HepG2 (cell line): Measurements from ENCODE around the gene PDHX. TPM values are rescaled to one million over a fixed set of nuclear protein-coding genes. Genes with fewer than 3 reads are reported as not detected.

Experiments
- FOXK2 ChIP-seq: fragments of 450-650 bp; IDR thresholded peaks from 2 replicates; pipeline ENCODE4 v1.6.1; 2016
- FOXM1 ChIP-seq: sonication (generic); formaldehyde crosslinking; IDR thresholded peaks from 2 replicates; pipeline ENCODE4 v1.5.0; 2020; ENCODE audit warnings: missing genetic modification reagents
- HCFC1 ChIP-seq: fragments of 150-350 bp; IDR thresholded peaks from 2 replicates; pipeline ENCODE4 v1.6.1; 2014; ENCODE audit warnings: low read depth, low read length
- KIAA2018 ChIP-seq: sonication (generic); formaldehyde crosslinking; IDR thresholded peaks from 2 replicates; pipeline ENCODE4 v1.5.0; 2020; ENCODE audit warnings: mild to moderate bottlenecking, missing genetic modification reagents, borderline replicate concordance
- KLF12 ChIP-seq: sonication (generic); formaldehyde crosslinking; IDR thresholded peaks from 2 replicates; pipeline ENCODE4 v1.4.0; 2020; ENCODE audit warnings: missing genetic modification reagents, borderline replicate concordance
- MAF1 ChIP-seq: sonication (generic); formaldehyde crosslinking; IDR thresholded peaks from 2 replicates; pipeline ENCODE4 v1.5.0; 2020; ENCODE audit warnings: missing genetic modification reagents, borderline replicate concordance
- NBN ChIP-seq: fragments of 450-650 bp; conservative IDR thresholded peaks from 2 replicates; pipeline ENCODE4 v1.6.1; 2017
- ONECUT2 ChIP-seq: sonication (generic); formaldehyde crosslinking; IDR thresholded peaks from 2 replicates; pipeline ENCODE4 v1.4.0; 2020; ENCODE audit warnings: missing genetic modification reagents
- PAXIP1 ChIP-seq: sonication (generic); formaldehyde crosslinking; conservative IDR thresholded peaks from 2 replicates; pipeline ENCODE4 v1.4.0; 2020; ENCODE audit warnings: mild to moderate bottlenecking, missing genetic modification reagents, moderate library complexity
- PREB ChIP-seq: sonication (generic); formaldehyde crosslinking; IDR thresholded peaks from 2 replicates; pipeline ENCODE4 v1.4.0; 2020; ENCODE audit warnings: missing genetic modification reagents
- SOX13 ChIP-seq, 3 experiments: fragments of 450-650 bp in 1 of 3; sonication (generic) in 1 of 3; formaldehyde crosslinking in 1 of 3; IDR thresholded peaks in 2 of 3; conservative IDR thresholded peaks in 1 of 3; 2 replicates each; pipeline versions ENCODE4 v1.5.0 to v1.6.1; 2016 to 2020; ENCODE audit warnings: antibody characterized with exemption in 1 of 3, mild to moderate bottlenecking in 1 of 3, missing compliant biosample characterization in 1 of 3, missing genetic modification reagents in 1 of 3, moderate library complexity in 1 of 3
- ZMAT5 ChIP-seq: sonication (generic); formaldehyde crosslinking; IDR thresholded peaks from 2 replicates; pipeline ENCODE4 v1.5.0; 2020; ENCODE audit warnings: mild to moderate bottlenecking, low read depth, missing genetic modification reagents, borderline replicate concordance
- ZNF24 ChIP-seq: fragments of 450-650 bp; IDR thresholded peaks from 2 replicates; pipeline ENCODE4 v1.6.1; 2017; ENCODE audit warnings: antibody characterized with exemption, mild to moderate bottlenecking
- ZNF776 ChIP-seq: sonication (generic); formaldehyde crosslinking; IDR thresholded peaks from 2 replicates; pipeline ENCODE4 v1.4.0; 2020; ENCODE audit warnings: mild to moderate bottlenecking, missing genetic modification reagents
- ZNF788 ChIP-seq: sonication (generic); formaldehyde crosslinking; IDR thresholded peaks from 2 replicates; pipeline ENCODE4 v1.5.0; 2020; ENCODE audit warnings: mild to moderate bottlenecking, missing genetic modification reagents, borderline replicate concordance
- polyA plus RNA-seq, 8 experiments: library from polyadenylated mRNA; depleted of rRNA in 3 of 8; stranded (reverse) in 7 of 8; unstranded in 1 of 8; fragments of >200 nt; fragmentation: Illumina TruSeq in 4 of 8; extraction: Trizol in 4 of 8; gene quantifications; 2 replicates each; pipeline versions ENCODE4 v1.2.1 to v1.2.3, GENCODE V29; 2011 to 2016; ENCODE audit warnings: low read depth in 4 of 8, missing spikeins in 1 of 8, mixed read lengths in 1 of 8; ENCODE audit not compliant: insufficient read depth in 1 of 8
- total RNA-seq, 5 experiments: library from RNA; depleted of rRNA; stranded (reverse); fragments of >200 nt; fragmentation: Illumina TruSeq; extraction: Trizol; gene quantifications; 2 replicates each; pipeline ENCODE4 v1.2.3, GENCODE V29; 2016; ENCODE audit warnings: low read depth in 1 of 5

PDHX gene
- total and polyA plus RNA-seq, 2 of the 13 experiments (the other 11 are each of a cell fraction or from before 2014, with no cell fraction given): 41.0 to 73.8 TPM

GRCh38 chr11:34916015-34916842 lies at the start of gene PDHX, which contains the start of gene APIP (continued):
- TF ChIP-seq KIAA2018 (CRISPR knock-in tag) (0 out of 2 replicates have a peak, but pooled peaks have one; percentile 55), PREB (CRISPR knock-in tag) (no peak), ZNF776 (CRISPR knock-in tag) (no peak), HCFC1 (no peak), SOX13 (IDR thresholded peaks at IDR 0.05) (0 out of 2 replicates have a peak, but pooled peaks have one; percentile 8), SOX13 (CRISPR knock-in tag; conservative IDR thresholded peaks at IDR 0.05 in 1 of 2, IDR thresholded peaks at IDR 0.05 in 1 of 2) (no peak; a peak in 1 of 4 replicates), FOXK2 (no peak), NBN (no peak), PAXIP1 (peak; percentile 56), KLF12 (CRISPR knock-in tag) (peak; percentile 90; the same call in 1 of the 2 replicates), ZNF24 (no peak), ONECUT2 (CRISPR knock-in tag) (no peak), ZNF788 (CRISPR knock-in tag) (peak; percentile 93; the same call in 1 of the 2 replicates), MAF1 (CRISPR knock-in tag) (peak; percentile 44; the same call in 1 of the 2 replicates), FOXM1 (CRISPR knock-in tag) (no peak), ZMAT5 (CRISPR knock-in tag) (no peak)
